GM12865 (cell line): ENCODE results near the gene ACIN1.

Experiments used
- DNase-seq: peaks from one replicate; pipeline ENCODE4 v3.0.0; 2010; ENCODE audit warnings: low read depth
- H3K4me3 ChIP-seq: 2 replicates; pipeline ENCODE4 v1.5.1; 2011; ENCODE audit warnings: mild to moderate bottlenecking, low read depth, low read length, control low read depth
- TF ChIP-seq, protein P1 (sequence below): IDR thresholded peaks from 2 replicates; pipeline ENCODE4 v1.5.1; 2011; ENCODE audit warnings: low read length, control low read depth, low read depth, inconsistent platforms; ENCODE audit not compliant: insufficient read depth; ENCODE audit errors: missing control alignments

ACIN1 gene

DNA sequence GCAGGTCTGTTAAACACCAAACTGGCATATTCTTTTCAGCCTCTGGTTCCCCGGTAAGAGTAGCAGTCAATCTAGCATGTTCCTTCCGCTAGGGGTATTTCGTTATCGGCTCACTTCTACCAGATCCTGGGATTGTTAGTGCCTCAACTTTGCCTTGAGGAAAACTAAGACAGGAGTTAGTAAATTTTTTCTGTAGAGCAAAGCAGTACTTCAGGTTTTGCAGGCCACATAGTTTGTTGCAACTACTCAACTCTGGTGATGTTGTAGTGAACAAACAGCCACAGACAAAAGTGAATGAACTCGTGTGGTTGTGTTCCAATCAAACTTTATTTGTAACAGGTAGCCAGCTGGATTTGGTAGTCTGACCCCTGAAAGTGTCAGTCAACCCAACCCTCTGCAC, 31.3 kb downstream of the ACIN1 start:
- H3K4me3 ChIP-seq, result no peak overlapping the region
- TF ChIP-seq, protein P1, sequence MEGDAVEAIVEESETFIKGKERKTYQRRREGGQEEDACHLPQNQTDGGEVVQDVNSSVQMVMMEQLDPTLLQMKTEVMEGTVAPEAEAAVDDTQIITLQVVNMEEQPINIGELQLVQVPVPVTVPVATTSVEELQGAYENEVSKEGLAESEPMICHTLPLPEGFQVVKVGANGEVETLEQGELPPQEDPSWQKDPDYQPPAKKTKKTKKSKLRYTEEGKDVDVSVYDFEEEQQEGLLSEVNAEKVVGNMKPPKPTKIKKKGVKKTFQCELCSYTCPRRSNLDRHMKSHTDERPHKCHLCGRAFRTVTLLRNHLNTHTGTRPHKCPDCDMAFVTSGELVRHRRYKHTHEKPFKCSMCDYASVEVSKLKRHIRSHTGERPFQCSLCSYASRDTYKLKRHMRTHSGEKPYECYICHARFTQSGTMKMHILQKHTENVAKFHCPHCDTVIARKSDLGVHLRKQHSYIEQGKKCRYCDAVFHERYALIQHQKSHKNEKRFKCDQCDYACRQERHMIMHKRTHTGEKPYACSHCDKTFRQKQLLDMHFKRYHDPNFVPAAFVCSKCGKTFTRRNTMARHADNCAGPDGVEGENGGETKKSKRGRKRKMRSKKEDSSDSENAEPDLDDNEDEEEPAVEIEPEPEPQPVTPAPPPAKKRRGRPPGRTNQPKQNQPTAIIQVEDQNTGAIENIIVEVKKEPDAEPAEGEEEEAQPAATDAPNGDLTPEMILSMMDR, result no peak
- no peak for DNase-seq

DNA sequence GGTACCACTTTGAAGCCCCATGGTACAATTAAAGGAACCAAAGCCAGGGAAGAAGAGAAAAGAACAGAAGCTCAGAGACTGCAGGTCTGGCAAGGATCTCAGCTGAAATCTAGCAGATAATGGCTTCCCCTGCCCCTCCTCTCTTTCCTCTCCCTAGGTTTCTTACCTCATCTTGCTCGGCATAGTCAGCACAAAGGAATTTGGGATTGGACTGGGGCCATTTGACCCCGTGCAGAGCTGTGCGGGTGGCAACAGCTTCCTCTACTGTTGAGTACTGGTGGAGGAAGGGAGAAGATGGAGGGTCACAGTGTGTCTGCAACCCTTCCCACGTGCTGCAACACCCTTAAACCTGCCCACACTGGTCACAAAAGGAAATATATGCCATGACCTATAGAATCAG, 32.9 kb downstream of the ACIN1 start:
- H3K4me3 ChIP-seq, result no peak overlapping the region
- TF ChIP-seq, protein P1, result no peak
- no peak for DNase-seq

DNA sequence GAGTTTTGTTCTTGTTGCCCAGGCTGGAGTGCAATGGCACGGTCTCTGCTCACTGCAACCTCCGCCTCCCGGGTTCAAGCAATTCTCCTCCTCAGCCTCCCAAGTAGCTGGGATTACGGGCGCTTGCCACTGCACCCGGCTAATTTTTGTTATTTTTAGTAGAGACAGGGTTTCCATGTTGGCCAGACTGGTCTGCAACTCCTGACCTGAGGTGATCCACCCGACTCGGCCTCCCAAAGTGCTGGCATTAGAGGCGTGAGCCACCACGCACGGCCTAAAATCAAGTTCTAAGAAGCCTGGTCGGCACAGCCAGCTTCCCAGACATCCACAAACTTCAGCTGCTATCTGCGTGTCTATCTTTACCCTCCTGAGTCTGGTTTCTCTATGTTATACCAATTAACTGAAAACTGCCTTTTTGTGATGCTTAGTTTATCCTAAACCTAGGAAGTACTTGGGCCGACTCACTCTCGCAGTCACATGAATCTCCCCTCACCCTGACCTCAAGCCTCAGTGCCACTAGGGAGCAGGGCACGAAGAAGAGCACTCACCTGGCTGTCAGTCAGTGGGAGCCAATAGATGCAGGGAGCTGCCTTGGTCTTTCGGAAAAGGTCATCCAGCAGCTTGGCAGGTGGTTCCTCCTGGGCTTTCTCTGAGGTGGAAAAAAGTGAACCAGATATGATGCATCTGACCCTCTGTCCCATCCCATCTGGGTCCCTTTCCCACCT, 34.2 kb downstream of the ACIN1 start:
- TF ChIP-seq, protein P1, result no peak
- no peak for DNase-seq
- no peak overlapping the region for H3K4me3 ChIP-seq

DNA sequence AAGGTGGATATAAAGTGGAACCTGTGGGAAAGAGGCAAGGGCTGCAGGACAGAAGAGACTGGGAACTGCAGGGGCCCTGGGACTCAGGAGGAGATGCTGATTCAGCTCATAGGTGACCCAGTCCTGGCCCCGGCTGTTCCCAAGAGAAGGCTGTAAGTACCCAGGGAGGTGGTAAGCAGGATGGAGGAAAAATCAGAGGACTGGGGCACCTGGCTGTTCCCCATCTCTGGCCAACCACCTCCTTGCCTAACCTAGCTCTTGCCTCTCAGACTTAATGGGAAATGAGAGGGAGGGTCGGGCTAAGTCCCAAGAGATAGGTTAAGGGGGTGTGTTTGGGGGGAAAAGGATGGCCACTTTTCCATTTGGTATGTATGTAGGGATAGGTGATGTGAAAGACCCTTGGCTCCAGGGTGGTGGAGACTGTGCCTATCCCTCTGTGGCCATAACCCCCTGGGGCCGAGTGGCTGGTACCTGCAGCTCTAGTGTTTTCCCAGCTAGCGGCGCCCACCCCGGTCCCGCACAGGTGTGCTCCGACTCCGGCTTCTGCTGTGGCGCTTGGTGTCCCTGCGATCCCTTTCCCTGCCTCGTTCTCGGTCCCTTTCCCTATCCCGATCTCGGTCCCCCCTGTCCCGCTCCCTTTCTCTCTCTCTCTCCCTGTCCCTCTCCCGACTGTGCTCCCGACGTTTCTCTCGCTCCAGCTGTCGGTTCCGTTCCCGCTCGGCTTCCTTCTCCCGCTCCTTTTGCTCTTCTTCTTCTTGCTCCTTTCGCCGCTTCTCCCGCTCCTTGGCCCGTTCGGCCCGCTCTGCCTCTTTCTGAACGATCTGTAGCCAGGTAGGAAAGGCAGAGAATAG, 36.1 kb downstream of the ACIN1 start:
- H3K4me3 ChIP-seq, result no peak overlapping the region
- DNase-seq, result no peak
- TF ChIP-seq, protein P1, result no peak

DNA sequence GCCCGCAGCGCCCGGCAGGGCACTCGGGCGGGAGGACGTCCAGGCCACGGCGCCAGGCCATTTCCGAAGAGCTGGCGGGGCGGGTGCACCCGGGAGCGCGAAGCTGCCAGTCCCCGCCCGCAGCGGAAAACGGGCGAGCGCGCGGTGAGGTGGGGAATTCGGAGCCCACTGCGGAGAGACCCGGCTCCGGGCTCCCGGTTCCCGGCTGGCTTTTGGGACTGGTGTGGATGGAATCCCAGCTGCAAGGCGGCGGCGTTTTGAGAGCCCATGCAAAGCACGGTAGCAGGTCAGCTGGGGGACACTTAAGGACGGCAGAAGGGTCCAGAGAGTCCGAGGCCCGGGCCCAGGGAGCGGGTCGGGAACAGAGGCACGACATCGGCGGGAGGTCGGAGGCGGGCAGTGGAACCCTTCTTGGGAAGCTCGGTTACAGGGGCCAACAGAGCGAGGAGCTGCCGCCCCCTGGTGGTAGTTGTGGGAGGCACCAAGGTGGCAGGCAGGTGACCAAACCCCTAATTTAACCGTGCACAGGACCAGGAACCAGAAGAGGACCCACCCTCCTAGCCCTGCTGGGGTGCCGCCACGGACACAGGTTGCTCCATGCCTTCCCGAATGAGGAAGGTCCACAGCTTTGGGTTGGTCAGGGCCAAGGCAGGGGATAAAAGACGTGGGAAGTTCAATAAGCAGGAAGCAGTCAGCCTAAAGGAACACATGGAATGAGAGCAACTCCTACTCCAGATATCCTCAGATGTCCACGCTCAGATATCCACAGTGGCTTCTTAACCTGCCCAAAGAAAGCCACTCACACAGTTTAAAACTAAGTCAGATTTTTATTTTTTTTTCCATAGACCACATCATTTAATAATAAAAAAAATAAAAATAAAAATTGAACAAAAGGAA, 36.9 kb downstream of the ACIN1 start:
- DNase-seq, result peak; percentile 90
- TF ChIP-seq, protein P1, result peak; percentile 96
- H3K4me3 ChIP-seq, result peak overlapping the region; percentile 68

DNA sequence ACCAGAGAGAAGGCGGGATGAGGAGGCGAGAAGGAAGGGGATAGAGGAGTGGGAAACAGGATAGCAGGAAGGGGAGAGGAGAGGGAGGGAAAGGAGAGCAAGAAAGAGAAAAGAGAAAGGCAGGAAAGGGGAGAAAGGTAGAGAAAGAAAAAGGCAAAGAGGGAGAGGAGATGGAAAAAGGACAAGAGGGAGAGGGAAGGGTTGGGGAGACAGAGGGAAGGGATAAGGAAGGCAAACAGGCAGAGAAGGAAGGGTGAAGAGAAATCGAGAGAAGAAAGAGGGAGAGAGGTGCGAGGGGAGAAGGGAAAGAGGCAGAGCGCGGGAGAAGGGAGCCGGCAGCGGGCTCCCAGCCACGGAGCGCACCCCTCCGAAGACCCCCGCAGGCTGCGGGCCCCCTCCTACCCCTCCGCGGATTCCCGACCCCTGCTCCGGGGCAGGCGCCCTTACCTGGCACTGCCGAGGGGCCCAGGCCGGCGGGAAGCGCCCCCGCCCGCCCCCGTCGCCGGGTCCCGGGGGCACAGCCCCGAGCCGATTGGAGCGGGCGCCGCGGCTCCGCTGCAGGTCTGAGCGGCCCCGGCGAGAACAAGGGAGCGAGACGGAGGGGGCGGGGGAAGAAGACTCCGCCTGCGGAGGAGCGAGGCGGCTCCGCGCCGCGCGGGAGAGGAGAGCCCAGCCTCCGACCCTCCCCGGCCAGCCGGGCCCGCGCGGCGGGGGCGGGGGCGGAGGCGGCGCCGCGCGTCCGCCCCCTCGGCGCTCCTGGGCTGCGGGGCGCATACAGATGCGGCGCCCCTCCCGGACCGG, 37.8 kb downstream of the ACIN1 start, which contains the start of gene CDH24:
CDH24 (minus strand) TSS at position 565 of the 801 bp plus-strand sequence. CDS start 1,787 bp downstream, outside the sequence.
- H3K4me3 ChIP-seq, result peak within 1 kb of the TSS; percentile 68
- peak; percentile 76 for DNase-seq
- TF ChIP-seq, protein P1, result no peak
